Measurements from ENCODE around the gene TKTL1.

GRCh38 chrX:154300816-154301215 lies 5.2 kb downstream of the TKTL1 start:
- TF ChIP-seq GTF2F1 (IDR thresholded peaks at IDR 0.05; ENCODE audit: borderline replicate concordance, low read depth, low read length): no peak
- no peak for TF ChIP-seq POLR2A (IDR thresholded peaks at IDR 0.05; ENCODE audit: control extremely low read depth in 1 of 2, low read depth in 2 of 2, low read length in 2 of 2)
- no peak for TF ChIP-seq RAD21 (IDR thresholded peaks at IDR 0.05 in 1 of 2, conservative IDR thresholded peaks at IDR 0.05 in 1 of 2; ENCODE audit: low read depth in 2 of 2, low read length in 2 of 2)
